IMR-90 (cell line): ENCODE results near the gene RBMS2. TPM values are rescaled to one million over a fixed set of nuclear protein-coding genes. Genes with fewer than 3 reads are reported as not detected.
A peak's percentile ranks its signal among the peaks of the same experiment; 100 is the strongest.
"Not testable (repeated sequence)": the region's sequence is repeated elsewhere in the genome, so short reads cannot be mapped to it uniquely, and the experiment has no call there.

Experiments used
- ATAC-seq: fragments of 200-7000 bp; cut with Tn5 transposase; 2 replicates; pipeline ENCODE4 v1.9.1; 2020; ENCODE audit warnings: low read depth, mild to moderate bottlenecking, moderate library complexity
- BruUV-seq: library from RNA; stranded (reverse); fragments of 400-500 nt; replicated peaks from 2 replicates; lab custom pipeline; 2021; lab: Mats Ljungman, UMichigan
- CTCF ChIA-PET: fragments of 300-600 bp; formaldehyde crosslinking; extraction: SDS; loops from one replicate; lab custom pipeline; 2021; ENCODE audit warnings: antibody characterized with exemption; lab: Yijun Ruan, JAX
- POLR2A ChIA-PET: fragments of 300-600 bp; sonication (Branson Sonifier 250); formaldehyde crosslinking; loops from one replicate; lab custom pipeline; 2022; ENCODE audit warnings: antibody characterized with exemption; ENCODE audit not compliant: unreplicated experiment; lab: Charles Lee
- DNase-seq: peaks from one replicate; pipeline ENCODE4 v3.0.0; 2013
- H2AFZ ChIP-seq: replicated peaks from 2 replicates; pipeline ENCODE3; 2013; ENCODE audit warnings: low read length, mild to moderate bottlenecking; ENCODE audit not compliant: poor library complexity
- H2AK5ac ChIP-seq: 2 replicates; pipeline ENCODE4 v1.6.1; 2013; ENCODE audit warnings: low read depth, low read length, inconsistent platforms
- H2AK9ac ChIP-seq: replicated peaks from 2 replicates; pipeline ENCODE3; 2013; ENCODE audit warnings: mild to moderate bottlenecking, low read depth, low read length, moderate library complexity; ENCODE audit not compliant: poor library complexity
- H2BK120ac ChIP-seq: 2 replicates; pipeline ENCODE4 v1.6.1; 2013; ENCODE audit warnings: low read depth, low read length, inconsistent platforms
- H2BK15ac ChIP-seq: 3 replicates; pipeline ENCODE4 v1.6.1; 2013; ENCODE audit warnings: low read depth, low read length, inconsistent platforms
- H2BK20ac ChIP-seq: 2 replicates; pipeline ENCODE4 v1.6.1; 2013; ENCODE audit warnings: low read depth, mild to moderate bottlenecking, inconsistent platforms, low read length, moderate library complexity
- H2BK5ac ChIP-seq: 2 replicates; pipeline ENCODE4 v1.6.1; 2013; ENCODE audit warnings: mild to moderate bottlenecking, low read depth, low read length, inconsistent platforms; ENCODE audit not compliant: poor library complexity, severe bottlenecking
- H3K14ac ChIP-seq: replicated peaks from 2 replicates; pipeline ENCODE4 v1.6.1; 2013; ENCODE audit warnings: low read depth, low read length, inconsistent platforms
- H3K18ac ChIP-seq: 2 replicates; pipeline ENCODE4 v1.6.1; 2013; ENCODE audit warnings: low read depth, low read length, control low read depth
- H3K23ac ChIP-seq: 2 replicates; pipeline ENCODE4 v1.6.1; 2013; ENCODE audit warnings: low read depth, low read length, inconsistent platforms
- H3K27ac ChIP-seq: 2 replicates; pipeline ENCODE4 v1.5.1; 2013; ENCODE audit warnings: mild to moderate bottlenecking, control low read depth, low read length; ENCODE audit not compliant: insufficient read depth
- H3K27me3 ChIP-seq: 2 replicates; pipeline ENCODE4 v1.6.1; 2013; ENCODE audit warnings: low read length; ENCODE audit not compliant: control insufficient read depth, insufficient read depth
- H3K36me3 ChIP-seq: 2 replicates; pipeline ENCODE4 v1.6.1; 2013; ENCODE audit warnings: low read length, mixed read lengths; ENCODE audit not compliant: control insufficient read depth, insufficient read depth
- H3K4ac ChIP-seq: 2 replicates; pipeline ENCODE4 v1.6.1; 2013; ENCODE audit warnings: low read depth, low read length, inconsistent platforms
- H3K4me1 ChIP-seq: 2 replicates; pipeline ENCODE4 v1.6.1; 2013; ENCODE audit warnings: low read length, mixed read lengths; ENCODE audit not compliant: control insufficient read depth, insufficient read depth
- H3K4me2 ChIP-seq: 2 replicates; pipeline ENCODE4 v1.6.1; 2013; ENCODE audit warnings: low read depth, mild to moderate bottlenecking, control low read depth, low read length, moderate library complexity
- H3K4me3 ChIP-seq: 2 replicates; pipeline ENCODE4 v1.5.1; 2013; ENCODE audit warnings: low read depth, mild to moderate bottlenecking, control low read depth, low read length, moderate library complexity; ENCODE audit not compliant: insufficient read depth
- H3K56ac ChIP-seq: 2 replicates; pipeline ENCODE4 v1.6.1; 2013; ENCODE audit warnings: low read length, inconsistent platforms; ENCODE audit not compliant: insufficient read depth; ENCODE audit errors: extremely low read depth
- H3K79me1 ChIP-seq, 2 experiments: 2 replicates each; pipeline ENCODE4 v1.6.1; 2013; ENCODE audit warnings: low read length in 2 of 2, inconsistent platforms in 1 of 2, low read depth in 1 of 2
- H3K9ac ChIP-seq: 2 replicates; pipeline ENCODE4 v1.6.1; 2013; ENCODE audit warnings: low read depth, low read length, control low read depth
- H3K9me1 ChIP-seq: 2 replicates; pipeline ENCODE4 v1.6.1; 2013; ENCODE audit warnings: low read length, inconsistent platforms; ENCODE audit not compliant: insufficient read depth
- H3K9me3 ChIP-seq: 2 replicates; pipeline ENCODE4 v1.6.1; 2013; ENCODE audit warnings: low read length; ENCODE audit not compliant: control insufficient read depth, insufficient read depth
- H4K20me1 ChIP-seq: 2 replicates; pipeline ENCODE4 v1.6.1; 2013; ENCODE audit warnings: low read length, inconsistent platforms; ENCODE audit not compliant: insufficient read depth
- H4K5ac ChIP-seq: 2 replicates; pipeline ENCODE4 v1.6.1; 2013; ENCODE audit warnings: mild to moderate bottlenecking, low read depth, low read length, control low read depth
- H4K8ac ChIP-seq, 2 experiments: 2 replicates each; pipeline ENCODE4 v1.6.1; 2013; ENCODE audit warnings: low read depth in 2 of 2, low read length in 2 of 2, control low read depth in 1 of 2, inconsistent platforms in 1 of 2
- H4K91ac ChIP-seq: 2 replicates; pipeline ENCODE4 v1.6.1; 2013; ENCODE audit warnings: low read depth, low read length, inconsistent platforms; ENCODE audit not compliant: insufficient read depth
- BHLHE40 ChIP-seq: fragments of 150-350 bp; IDR thresholded peaks from 2 replicates; pipeline ENCODE4 v1.6.1; 2016; ENCODE audit warnings: mild to moderate bottlenecking, low read depth, low read length
- CEBPB ChIP-seq: IDR thresholded peaks from 2 replicates; pipeline ENCODE4 v1.6.1; 2012; ENCODE audit warnings: low read depth, low read length, improper control_type of control experiment
- MAFK ChIP-seq: IDR thresholded peaks from 2 replicates; pipeline ENCODE4 v1.6.1; 2012; ENCODE audit warnings: low read depth, low read length, improper control_type of control experiment
- WGBS, 2 experiments: methylation state at CpG; one replicate each; pipeline versions ENCODE4 v1.1.5 to v1.1.7; 2013; ENCODE audit warnings: missing lambda C conversion rate in 2 of 2; ENCODE audit not compliant: insufficient read length in 1 of 2; ENCODE audit errors: extremely low coverage in 2 of 2; 5-methylcytosine and 5-hydroxymethylcytosine counted together
- dilution Hi-C: fragments of 300-500 bp; cut with HindIII; formaldehyde crosslinking; loops from one replicate; pipeline ENCODE4 v1.14.3; 2018; ENCODE audit warnings: low sequenced_read_pairs; ENCODE audit not compliant: unreplicated experiment
- in situ Hi-C: fragments of 300-500 bp; cut with MboI; formaldehyde crosslinking; loops from 3 replicates; pipeline ENCODE4 v1.14.3; 2019; ENCODE audit warnings: low sequenced_read_pairs, inconsistent platforms, mixed read lengths
- intact Hi-C: fragments of 100-400 bp; cut with micrococcal nuclease; formaldehyde crosslinking; loops from 2 replicates; pipeline ENCODE4 v1.10.0; 2022
- polyA plus RNA-seq, 3 experiments: library from polyadenylated mRNA; depleted of rRNA; stranded (reverse); fragments of >200 nt; gene quantifications; 2 replicates each; pipeline ENCODE4 v1.2.3, GENCODE V29; 2012; ENCODE audit warnings: low replicate concordance in 1 of 3
- total RNA-seq: library from RNA; depleted of rRNA; stranded (reverse); fragments of >200 nt; gene quantifications from 2 replicates; pipeline ENCODE4 v1.2.3, GENCODE V29; 2012

RBMS2 gene
- total and polyA plus RNA-seq, 2 of the 4 experiments (the other 2 are of a cell fraction) = 38.0 to 43.6 TPM

DNA sequence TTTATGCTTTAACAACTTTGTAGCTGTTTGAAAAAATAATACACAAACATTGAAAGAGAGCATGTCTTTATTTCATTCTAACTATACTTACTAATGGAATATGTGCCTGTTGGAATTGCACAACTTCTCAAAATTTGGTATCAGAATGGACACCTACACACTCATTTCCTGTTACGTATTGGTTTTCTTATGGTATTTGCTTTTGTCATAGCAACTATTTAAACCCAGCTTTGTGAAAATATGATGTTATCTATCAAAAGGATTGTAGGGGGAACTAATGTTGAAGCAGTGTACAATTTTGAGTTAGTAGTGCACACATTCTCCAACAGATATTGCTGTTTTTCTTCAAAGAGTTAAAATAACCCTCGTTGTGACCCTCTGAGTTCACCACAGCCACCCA lies 52.6 kb downstream of the RBMS2 start:
- ATAC-seq (no peak), DNase-seq (peak; percentile 78)
- H3K23ac ChIP-seq = no peak overlapping the region
- ChIA-PET POLR2A (interaction anchor here (0.8 kb wide), 1 partner anchor 522 kb away, joined by 3 read pairs; no protein-coding TSS in a partner anchor), CTCF (interaction anchor here (1.3 to 2.9 kb wide), 2 partner anchors 53 to 62 kb away, joined by 3 to 9 read pairs; no protein-coding TSS in a partner anchor)
- H2BK15ac ChIP-seq = no peak overlapping the region
- no peak overlapping the region for H3K14ac ChIP-seq
- H3K18ac ChIP-seq = no peak overlapping the region
- peak overlapping the region; percentile 47 for H2BK5ac ChIP-seq
- no peaks in the 10 kb centered on the region for H3K27me3 ChIP-seq
- TF ChIP-seq MAFK = no peak
- peak; percentile 98 for TF ChIP-seq CEBPB
- no peak for TF ChIP-seq BHLHE40
- BruUV-seq = TSS peak; percentile 19
- no peaks in the 10 kb centered on the region for H3K9me3 ChIP-seq
- no peak overlapping the region for H2BK20ac ChIP-seq
- H3K36me3 ChIP-seq = peaks cover 47% of the 10 kb centered on the region
- H3K4ac ChIP-seq = no peak overlapping the region
- H4K5ac ChIP-seq = no peak overlapping the region
- dilution Hi-C loops = no loop called here
- no peak overlapping the region for H2AK5ac ChIP-seq
- peaks cover 8% of the 10 kb centered on the region for H3K4me1 ChIP-seq
- no peak overlapping the region for H2AFZ ChIP-seq
- no peaks in the 10 kb centered on the region for H3K9me1 ChIP-seq
- H3K56ac ChIP-seq = no peak overlapping the region
- no peak overlapping the region for H4K8ac ChIP-seq
- no peak overlapping the region for H3K27ac ChIP-seq
- WGBS, 2 experiments = no CpG with 5 or more reads among the region's 2 CpGs
- peaks cover 11 to 31% of the 10 kb centered on the region in 2 experiments for H3K79me1 ChIP-seq
- H3K4me3 ChIP-seq = no peak overlapping the region
- intact Hi-C loops = no loop called here
- in situ Hi-C loops = no loop called here
- H2BK120ac ChIP-seq = no peak overlapping the region
- no peak overlapping the region for H3K4me2 ChIP-seq
- H4K20me1 ChIP-seq = no peaks in the 10 kb centered on the region
- H3K9ac ChIP-seq = no peak overlapping the region
- H2AK9ac ChIP-seq = no peak overlapping the region
- no peak overlapping the region for H4K91ac ChIP-seq

DNA sequence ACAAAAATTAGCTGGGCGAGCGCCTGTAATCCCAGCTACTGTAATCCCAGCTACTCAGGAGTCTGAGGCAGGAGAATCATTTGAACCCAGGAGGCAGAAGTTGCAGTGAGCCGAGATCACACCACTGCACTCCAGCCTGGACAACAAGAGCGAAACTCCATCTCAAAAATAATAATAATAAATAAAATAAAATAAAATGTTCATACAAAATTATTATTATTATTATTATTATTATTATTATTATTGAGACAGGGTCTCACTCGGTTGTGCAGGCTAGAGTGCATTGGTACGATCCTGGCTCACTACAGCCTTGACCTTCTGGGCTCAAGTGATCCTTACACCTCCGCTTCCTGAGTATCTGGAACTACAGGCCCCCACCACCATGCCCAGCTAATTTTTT lies 55.6 kb downstream of the RBMS2 start:
- no CpG with 5 or more reads among the region's 7 CpGs for WGBS, 2 experiments
- dilution Hi-C loops, H2AK5ac ChIP-seq, H4K20me1 ChIP-seq, H3K18ac ChIP-seq, BruUV-seq, H2AFZ ChIP-seq, H3K4me1 ChIP-seq, H3K14ac ChIP-seq, DNase-seq, H4K8ac ChIP-seq, H3K4me3 ChIP-seq, H3K56ac ChIP-seq, H3K9me1 ChIP-seq, in situ Hi-C loops, H3K4ac ChIP-seq, H4K91ac ChIP-seq, H3K4me2 ChIP-seq, H2BK120ac ChIP-seq, H2BK15ac ChIP-seq, ATAC-seq, intact Hi-C loops, H2AK9ac ChIP-seq, H3K9me3 ChIP-seq, H2BK20ac ChIP-seq, H4K5ac ChIP-seq, H3K23ac ChIP-seq, H3K27me3 ChIP-seq, H2BK5ac ChIP-seq, H3K27ac ChIP-seq, H3K9ac ChIP-seq: not testable (repeated sequence)
- Histone ChIP-seq H3K36me3 (peaks cover 44% of the 10 kb centered on the region), H3K79me1 (peaks cover 0 to 27% of the 10 kb centered on the region in 2 experiments; a peak in 3 of 4 replicates)
- CTCF ChIA-PET = interaction anchor here (0.6 kb wide), 1 partner anchor 64 kb away, joined by 3 read pairs; no protein-coding TSS in a partner anchor
- POLR2A ChIA-PET = interaction anchor here (0.6 kb wide), 1 partner anchor 403 kb away, joined by 5 read pairs; no protein-coding TSS in a partner anchor
